Parathyroid adenoma (tissue), 2 donors: ENCODE measurements around the gene SH2D7.

Source experiments
- H2AFZ ChIP-seq: fragments of 300-600 bp; sonication (generic); one replicate; pipeline ENCODE4 v1.7.0; 2017; ENCODE audit warnings: antibody characterized with exemption, mild to moderate bottlenecking
- H3K27ac ChIP-seq: fragments of 300-600 bp; sonication (generic); one replicate; pipeline ENCODE4 v1.7.0; 2017
- H3K27me3 ChIP-seq: fragments of 300-600 bp; sonication (generic); one replicate; pipeline ENCODE4 v1.7.0; 2017; ENCODE audit warnings: low read length; ENCODE audit not compliant: control insufficient read depth, insufficient read depth
- H3K36me3 ChIP-seq: fragments of 300-600 bp; sonication (generic); one replicate; pipeline ENCODE4 v1.7.0; 2017; ENCODE audit warnings: low read length; ENCODE audit not compliant: control insufficient read depth, insufficient read depth
- H3K4me1 ChIP-seq: fragments of 300-600 bp; sonication (generic); one replicate; pipeline ENCODE4 v1.7.0; 2017; ENCODE audit warnings: control low read depth
- H3K4me2 ChIP-seq: fragments of 300-600 bp; sonication (generic); one replicate; pipeline ENCODE4 v1.7.0; 2017; ENCODE audit warnings: low read length
- H3K4me3 ChIP-seq: fragments of 300-600 bp; sonication (generic); one replicate; pipeline ENCODE4 v1.7.0; 2017; ENCODE audit warnings: low read depth, low read length
- H3K79me2 ChIP-seq: fragments of 300-600 bp; sonication (generic); one replicate; pipeline ENCODE4 v1.7.0; 2017; ENCODE audit warnings: control low read depth
- H3K9ac ChIP-seq: fragments of 300-600 bp; sonication (generic); one replicate; pipeline ENCODE4 v1.7.0; 2017; ENCODE audit warnings: mild to moderate bottlenecking
- H3K9me3 ChIP-seq: fragments of 300-600 bp; sonication (generic); one replicate; pipeline ENCODE4 v1.7.0; 2017; ENCODE audit warnings: low read length; ENCODE audit not compliant: control insufficient read depth
- CTCF ChIP-seq: fragments of 300-600 bp; sonication (generic); IDR thresholded peaks from one replicate; pipeline ENCODE4 v1.7.0; 2017; ENCODE audit warnings: antibody characterized with exemption, mild to moderate bottlenecking
- donor health status: primary hyperparathyroidism.

SH2D7 gene

GRCh38 chr15:78109156-78109555, 16.8 kb downstream of the SH2D7 start:
- Histone ChIP-seq H3K9me3 (no peaks in the 10 kb centered on the region), H3K4me3 (no peak overlapping the region), H3K36me3 (no peaks in the 10 kb centered on the region), H3K9ac (no peak overlapping the region), H3K4me1 (no peaks in the 10 kb centered on the region), H3K79me2 (no peaks in the 10 kb centered on the region), H3K4me2 (no peak overlapping the region), H2AFZ (no peak overlapping the region), H3K27ac (no peak overlapping the region), H3K27me3 (no peaks in the 10 kb centered on the region)
- no peak for TF ChIP-seq CTCF

- no peaks in the 10 kb centered on the region for H3K36me3 ChIP-seq
- H3K9ac ChIP-seq = no peak overlapping the region
- H2AFZ ChIP-seq = no peak overlapping the region
- no peaks in the 10 kb centered on the region for H3K4me1 ChIP-seq
- TF ChIP-seq CTCF = no peak
- no peak overlapping the region for H3K4me3 ChIP-seq
- no peak overlapping the region for H3K27ac ChIP-seq
- no peaks in the 10 kb centered on the region for H3K27me3 ChIP-seq
- no peaks in the 10 kb centered on the region for H3K79me2 ChIP-seq
- H3K9me3 ChIP-seq = no peaks in the 10 kb centered on the region
- no peak overlapping the region for H3K4me2 ChIP-seq
These were observed 17.7 kb downstream of the SH2D7 start for GRCh38 chr15:78110096-78110495.

- Histone ChIP-seq H3K4me3 (no peak overlapping the region), H3K4me1 (no peaks in the 10 kb centered on the region), H3K9ac (no peak overlapping the region), H3K27me3 (no peaks in the 10 kb centered on the region), H3K27ac (no peak overlapping the region), H3K79me2 (no peaks in the 10 kb centered on the region), H3K4me2 (no peak overlapping the region), H3K9me3 (no peaks in the 10 kb centered on the region), H2AFZ (no peak overlapping the region), H3K36me3 (no peaks in the 10 kb centered on the region)
- TF ChIP-seq CTCF = no peak
These were observed 18.6 kb downstream of the SH2D7 start for GRCh38 chr15:78110916-78111475.

- H3K9me3 ChIP-seq = no peaks in the 10 kb centered on the region
These were observed 19.4 kb downstream of the SH2D7 start for GRCh38 chr15:78111788-78112187.

More at GRCh38 chr15:78111788-78112187, 19.4 kb downstream of the SH2D7 start:
- Histone ChIP-seq H2AFZ (no peak overlapping the region), H3K36me3 (no peaks in the 10 kb centered on the region), H3K9ac (no peak overlapping the region), H3K4me2 (no peak overlapping the region), H3K4me3 (no peak overlapping the region), H3K27me3 (no peaks in the 10 kb centered on the region), H3K4me1 (no peaks in the 10 kb centered on the region), H3K79me2 (no peaks in the 10 kb centered on the region), H3K27ac (no peak overlapping the region)
- no peak for TF ChIP-seq CTCF
